ENCODE results near the gene KCNAB2.

KCNAB2 gene

DNA sequence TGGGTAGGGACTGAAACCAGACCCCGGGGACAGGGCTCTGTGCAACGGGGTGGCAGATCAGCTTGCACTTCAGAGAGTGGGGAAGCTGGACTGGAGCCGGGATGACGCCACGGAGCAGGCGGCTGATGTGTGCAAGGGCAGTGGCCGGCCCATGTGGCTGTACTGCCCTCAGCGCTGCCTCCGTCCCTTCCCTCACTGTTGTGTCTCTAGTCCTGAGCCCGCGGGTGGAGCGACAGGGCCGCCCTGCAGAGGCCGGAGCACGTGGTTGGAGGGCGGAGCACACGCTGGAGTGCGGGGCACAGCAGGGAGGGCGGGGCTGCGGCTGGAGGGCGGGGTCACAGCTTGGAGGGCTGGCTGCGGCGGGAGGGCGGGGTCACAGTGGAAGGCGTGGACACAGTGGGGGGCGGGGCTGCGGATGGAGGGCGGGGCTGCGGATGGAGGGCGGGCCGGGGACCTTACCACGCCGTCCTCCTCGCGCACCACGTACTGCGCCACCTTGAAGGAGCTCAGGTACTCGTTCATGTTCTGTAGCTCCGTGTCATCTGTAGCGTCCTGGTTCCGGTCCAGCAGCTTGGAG, 82.0 kb downstream of the KCNAB2 start:
- DNase-seq (ENCODE audit: low read depth, low spot score), result peak; percentile 86

DNA sequence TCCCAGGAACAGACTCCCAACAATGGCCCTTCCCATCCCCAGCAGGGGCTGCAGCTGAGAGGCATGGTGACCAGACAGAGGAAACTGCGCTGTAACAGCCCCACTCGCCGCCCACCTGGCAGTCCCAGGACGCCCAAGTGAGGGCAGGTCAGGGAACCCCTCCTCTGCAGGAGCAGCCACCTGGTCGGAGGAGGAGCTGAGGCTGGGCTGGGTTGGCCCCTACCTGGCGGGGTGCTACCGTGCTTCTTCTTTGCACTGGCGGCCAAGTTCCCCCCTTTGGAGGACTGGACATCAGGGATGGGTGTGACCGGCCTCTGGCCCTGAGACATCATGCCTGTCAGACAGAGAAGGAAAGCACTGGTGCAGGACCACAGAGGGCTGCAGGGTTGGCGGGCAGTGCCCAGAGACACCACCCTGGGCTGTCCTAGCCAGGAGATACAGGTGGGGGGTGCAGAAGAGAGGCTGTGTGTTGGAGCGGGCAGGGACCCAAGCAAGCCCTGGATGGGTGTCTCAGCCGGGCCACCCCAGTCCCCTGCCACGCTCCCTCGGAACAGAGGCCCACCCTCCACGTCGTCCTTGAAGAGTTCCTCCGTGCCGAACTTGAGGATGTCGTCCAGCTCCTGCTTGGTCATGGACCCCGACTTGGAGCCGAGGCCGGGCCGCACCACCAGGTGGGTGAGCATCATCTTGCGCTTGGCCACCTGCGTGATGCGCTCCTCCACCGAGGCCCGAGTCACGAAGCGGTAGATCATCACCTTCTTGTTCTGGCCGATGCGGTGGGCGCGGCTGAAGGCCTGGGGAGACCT, 82.8 kb downstream of the KCNAB2 start:
- DNase-seq (ENCODE audit: low read depth, low spot score), result no peak

GRCh38 chr1:6129313-6129712, 83.6 kb downstream of the KCNAB2 start:
- no peak for DNase-seq (ENCODE audit: low read depth, low spot score)

GRCh38 chr1:6130036-6130435, 84.3 kb downstream of the KCNAB2 start:
- DNase-seq (ENCODE audit: low read depth, low spot score), result no peak

- no peak for DNase-seq (ENCODE audit: low read depth, low spot score)
Observed at GRCh38 chr1:6130596-6130995, 84.9 kb downstream of the KCNAB2 start.

DNA sequence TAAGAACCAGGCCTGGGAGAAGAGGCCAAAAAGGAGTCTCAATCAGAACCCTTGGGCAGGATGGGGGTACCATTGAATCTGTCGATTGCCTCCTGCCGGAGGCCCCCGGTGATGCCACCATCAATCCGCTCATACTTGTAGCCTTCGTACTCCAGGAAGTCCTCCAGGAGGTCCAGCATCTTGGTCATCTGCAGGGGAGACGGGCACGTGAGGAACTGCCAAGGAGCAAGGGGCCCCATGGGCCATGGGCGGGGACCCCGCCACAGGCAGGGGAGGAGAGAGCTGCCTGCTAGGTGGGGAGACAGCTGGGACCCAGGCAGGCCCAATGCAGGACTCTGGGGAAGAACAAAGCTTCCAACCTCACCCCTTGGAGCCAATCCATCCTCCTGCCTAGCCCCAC, 85.9 kb downstream of the KCNAB2 start:
- no peak for DNase-seq (ENCODE audit: low read depth, low spot score)

DNA sequence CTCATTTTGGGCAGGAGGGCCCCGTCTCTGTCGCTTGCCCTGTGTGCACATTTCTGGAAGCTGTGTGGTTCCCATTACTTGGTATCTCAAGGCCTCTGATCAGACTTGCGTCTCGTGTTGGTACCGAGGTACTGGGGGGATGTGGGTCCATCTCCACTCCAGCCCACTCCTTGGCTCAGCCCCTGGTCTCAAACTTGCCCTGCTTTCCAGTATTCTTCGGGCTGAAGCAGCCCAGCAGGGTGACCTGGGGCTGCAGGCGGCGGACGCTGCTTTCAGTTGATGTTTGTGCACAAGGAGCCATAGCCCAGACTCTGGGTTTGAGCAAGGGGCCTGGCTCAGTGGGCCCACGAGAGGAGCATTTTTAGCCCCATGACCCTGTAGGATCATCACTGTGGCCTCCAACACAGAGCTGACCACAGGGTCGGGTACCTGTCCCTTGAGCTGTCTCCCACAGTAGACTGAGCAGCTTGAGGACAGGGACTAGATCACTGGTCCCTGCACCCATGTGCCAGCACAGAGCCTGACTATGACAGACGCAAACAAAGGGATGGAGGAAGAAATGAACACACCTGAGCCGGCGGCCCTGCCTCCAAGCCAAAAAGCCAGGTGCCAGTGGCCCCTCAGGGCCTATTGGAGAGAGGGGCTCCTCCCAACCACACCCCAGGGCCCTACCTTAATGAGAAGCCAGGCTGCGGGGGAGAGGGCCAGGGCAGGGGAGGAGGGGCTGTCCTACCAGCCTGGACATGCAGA, 87.6 kb downstream of the KCNAB2 start:
- DNase-seq (ENCODE audit: low read depth, low spot score), result no peak

DNA sequence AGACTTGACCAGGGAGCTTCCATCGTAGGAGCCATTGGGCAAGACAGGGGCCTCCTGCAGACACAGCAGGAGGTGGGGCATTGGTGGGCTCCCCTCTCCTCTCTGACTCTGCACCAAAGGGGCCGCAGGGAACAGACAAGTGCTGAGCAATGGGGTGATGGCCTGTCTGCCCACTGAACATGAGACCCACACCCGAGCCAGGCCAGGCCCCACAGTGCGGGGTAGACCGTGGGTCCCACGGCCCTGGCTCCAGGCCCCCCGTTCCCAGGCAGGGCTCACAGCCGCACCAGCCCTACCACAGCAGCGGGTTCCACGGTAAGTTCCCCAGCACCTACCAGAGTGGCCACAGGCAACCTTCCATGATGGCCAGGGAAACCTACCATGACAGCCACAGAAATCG, 88.5 kb downstream of the KCNAB2 start:
- no peak for DNase-seq (ENCODE audit: low read depth, low spot score)

DNA sequence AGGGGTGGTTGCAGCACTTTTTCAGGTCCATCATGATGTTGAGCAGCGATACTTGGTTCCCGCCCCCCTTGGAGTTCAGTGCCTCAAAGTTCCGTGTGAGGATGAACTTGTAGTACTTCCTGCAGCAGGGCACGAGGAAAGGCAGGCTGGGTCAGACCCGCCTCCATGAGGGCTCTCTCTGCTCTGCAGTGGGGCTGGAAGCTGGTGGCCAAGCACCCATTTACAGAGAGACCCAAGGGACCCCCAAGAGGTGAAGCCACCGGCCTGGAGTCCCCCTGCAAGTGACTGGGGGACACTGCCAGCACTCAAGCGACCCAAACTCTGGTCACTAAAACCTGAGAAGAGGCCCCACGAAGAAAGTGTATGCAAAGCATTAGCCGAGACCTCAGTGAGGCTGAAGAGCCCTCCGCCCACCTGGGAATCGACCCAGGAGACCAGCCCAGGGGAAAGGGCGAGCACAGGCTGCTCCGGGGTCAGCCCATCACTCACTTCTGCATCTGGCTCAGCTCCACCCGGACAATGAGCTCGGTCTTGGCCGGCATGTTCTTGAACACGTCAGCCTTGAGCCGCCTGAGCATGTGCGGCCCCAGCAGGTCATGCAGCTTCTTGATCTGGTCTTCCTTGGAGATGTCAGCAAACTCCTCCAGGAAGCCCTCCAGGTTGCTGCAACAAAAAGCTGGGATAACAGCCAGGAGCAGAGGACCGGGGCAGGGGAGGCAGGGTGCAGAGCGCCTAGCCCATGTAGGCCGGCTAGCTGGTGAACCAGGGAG, 89.2 kb downstream of the KCNAB2 start:
- no peak for DNase-seq (ENCODE audit: low read depth, low spot score)

- no peak for DNase-seq (ENCODE audit: low read depth, low spot score)
Observed at GRCh38 chr1:6136516-6137220, 91.0 kb downstream of the KCNAB2 start.

DNA sequence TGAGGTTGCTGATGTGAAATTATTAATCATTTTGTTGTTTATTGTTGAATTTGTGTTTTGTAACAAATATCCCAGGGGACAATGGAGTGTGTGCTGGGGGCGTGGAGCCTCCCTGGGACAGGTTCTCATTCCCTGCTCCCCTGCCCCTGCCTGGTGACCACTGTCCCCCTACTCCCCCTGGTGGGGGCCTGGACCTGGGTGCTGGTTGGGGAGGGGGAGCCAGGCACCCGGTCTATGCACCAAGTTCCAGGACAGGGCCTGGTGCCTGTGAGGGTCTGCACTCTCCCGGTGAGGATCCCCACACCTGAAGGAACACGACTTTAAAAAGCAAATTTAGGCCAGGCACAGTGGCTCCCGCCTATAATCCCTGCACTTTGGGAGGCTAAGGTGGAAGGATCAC, 92.1 kb downstream of the KCNAB2 start:
- DNase-seq (ENCODE audit: low read depth, low spot score), result no peak

DNA sequence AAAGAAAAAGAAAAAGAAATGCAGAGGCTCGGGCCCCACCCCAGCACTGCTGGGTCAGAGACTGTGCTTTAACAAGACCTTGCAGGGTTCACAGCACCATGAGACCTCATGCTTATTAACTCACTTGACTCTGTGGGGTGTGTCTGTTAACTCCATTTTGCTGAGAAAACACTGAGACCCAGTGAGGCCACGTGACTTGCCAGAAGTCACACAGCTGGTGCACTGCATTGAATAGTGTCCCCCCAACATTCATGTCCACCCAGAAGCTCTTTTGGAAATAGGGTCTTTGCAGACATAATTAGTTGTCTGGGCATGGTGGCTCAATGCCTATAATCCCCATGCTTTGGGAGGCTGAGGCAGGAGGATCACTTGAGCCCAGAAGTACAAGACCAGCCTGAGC, 94.7 kb downstream of the KCNAB2 start:
- no peak for DNase-seq (ENCODE audit: low read depth, low spot score)

GRCh38 chr1:6141592-6141991, 95.9 kb downstream of the KCNAB2 start:
- DNase-seq (ENCODE audit: low read depth, low spot score), result peak; percentile 55

GRCh38 chr1:6142036-6142621, 96.4 kb downstream of the KCNAB2 start:
- no peak for DNase-seq (ENCODE audit: low read depth, low spot score)

DNA sequence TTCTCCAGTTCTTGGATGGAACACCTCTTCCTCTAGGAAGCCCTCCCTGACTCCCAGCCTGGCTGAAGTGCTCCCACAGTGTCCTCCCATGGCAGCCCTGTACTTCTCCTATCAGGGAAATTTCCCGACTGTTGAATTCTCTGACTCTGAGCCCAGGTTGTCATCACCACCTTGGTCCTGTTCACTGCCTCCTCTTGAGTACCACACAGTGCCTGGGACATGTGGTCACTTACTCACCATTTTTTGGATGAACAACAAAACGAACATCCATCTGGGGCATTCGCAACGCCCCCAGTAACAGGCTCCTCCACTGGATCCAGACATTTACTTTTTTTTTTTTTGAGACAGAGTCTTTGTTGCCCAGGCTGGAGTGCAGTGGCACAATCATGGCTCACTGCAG, 97.0 kb downstream of the KCNAB2 start:
- DNase-seq (ENCODE audit: low read depth, low spot score), result no peak

GRCh38 chr1:6143395-6143794, 97.7 kb downstream of the KCNAB2 start:
- no peak for DNase-seq (ENCODE audit: low read depth, low spot score)

GRCh38 chr1:6144175-6144574, 98.5 kb downstream of the KCNAB2 start:
- no peak for DNase-seq (ENCODE audit: low read depth, low spot score)

- no peak for DNase-seq (ENCODE audit: low read depth, low spot score)
Observed at GRCh38 chr1:6144647-6145395, 99.1 kb downstream of the KCNAB2 start.

GRCh38 chr1:6145396-6145750, 99.7 kb downstream of the KCNAB2 start:
- DNase-seq (ENCODE audit: low read depth, low spot score), result no peak

- no peak for DNase-seq (ENCODE audit: low read depth, low spot score)
Observed at GRCh38 chr1:6145864-6146410, 100.2 kb downstream of the KCNAB2 start.

All from ELF-1 (cell line).